T-cell (primary cell): ENCODE data around the gene ELAVL4. TPM values are rescaled to one million over a fixed set of nuclear protein-coding genes. Genes with fewer than 3 reads are reported as not detected.

Source experiments
- ATAC-seq, 4 experiments: fragments of 200-7000 bp in 3 of 4; fragments of 150-1000 bp in 1 of 4; cut with Tn5 transposase; replicated peaks in 1 of 4; 1 replicate in 3 of 4; 2 replicates in 1 of 4; pipeline ENCODE4 v1.10.0; 2021; ENCODE audit warnings: moderate library complexity in 3 of 4, mild to moderate bottlenecking in 2 of 4, moderate number of reproducible peaks in 1 of 4
- CTCF ChIA-PET, 2 donors: fragments of 300-600 bp; sonication (Branson Sonifier 250); formaldehyde crosslinking; loops; one replicate each; lab custom pipeline; 2022; ENCODE audit warnings: antibody characterized with exemption in 2 of 2; lab: Charles Lee
- POLR2A ChIA-PET, 2 donors: fragments of 300-600 bp; sonication (Branson Sonifier 250); formaldehyde crosslinking; loops; one replicate each; lab custom pipeline; 2022; ENCODE audit warnings: antibody characterized with exemption in 2 of 2; lab: Charles Lee
- DNase-seq, 35 experiments: peaks; one replicate each; pipeline versions ENCODE4 v3.0.0 to v3.0.0-alpha.2; 2013 to 2023
- H3K27ac ChIP-seq: one replicate; pipeline ENCODE4 v1.5.1; 2013; ENCODE audit warnings: low read length
- H3K27me3 ChIP-seq, 2 experiments: replicated peaks in 1 of 2; 1 replicate in 1 of 2; 2 replicates in 1 of 2; pipeline versions ENCODE4 v1.6.1 to v1.7.0; 2013; ENCODE audit warnings: low read length in 1 of 2, mixed read lengths in 1 of 2; ENCODE audit not compliant: control insufficient read depth in 2 of 2, insufficient read depth in 2 of 2; ENCODE audit errors: extremely low read depth in 1 of 2
- H3K36me3 ChIP-seq, 2 donors: 1 replicate in 1 of 2; 2 replicates in 1 of 2; pipeline versions ENCODE4 v1.6.1 to v1.7.0; 2013; ENCODE audit warnings: low read length in 1 of 2; ENCODE audit not compliant: control insufficient read depth in 2 of 2, insufficient read depth in 1 of 2; ENCODE audit errors: extremely low read depth in 1 of 2
- H3K4me1 ChIP-seq, 2 experiments: 1 replicate in 1 of 2; 2 replicates in 1 of 2; pipeline versions ENCODE4 v1.6.1 to v1.7.0; 2013; ENCODE audit warnings: low read length in 2 of 2, mixed read lengths in 1 of 2; ENCODE audit not compliant: insufficient read depth in 2 of 2, control insufficient read depth in 1 of 2; ENCODE audit errors: extremely low read depth in 1 of 2
- H3K4me3 ChIP-seq, 2 donors: 1 replicate in 1 of 2; 2 replicates in 1 of 2; pipeline versions ENCODE4 v1.5.1 to v1.7.0; 2013; ENCODE audit warnings: mild to moderate bottlenecking in 2 of 2, low read length in 1 of 2, moderate library complexity in 1 of 2; ENCODE audit not compliant: control insufficient read depth in 1 of 2; ENCODE audit errors: extremely low read depth in 1 of 2
- H3K9me3 ChIP-seq: 2 replicates; pipeline ENCODE4 v1.7.0; 2013
- H3K27ac Mint-ChIP-seq, 2 donors: one replicate each; pipeline ENCODE4 v1.8.0; 2020 to 2021; ENCODE audit warnings: mild to moderate bottlenecking in 2 of 2, mixed read lengths in 2 of 2
- H3K27me3 Mint-ChIP-seq, 2 donors: one replicate each; pipeline ENCODE4 v1.8.0; 2021 to 2022; ENCODE audit warnings: mixed read lengths in 2 of 2
- H3K36me3 Mint-ChIP-seq: one replicate; pipeline ENCODE4 v1.8.0; 2021; ENCODE audit warnings: mixed read lengths
- H3K4me1 Mint-ChIP-seq, 3 donors: one replicate each; pipeline ENCODE4 v1.8.0; 2020 to 2022; ENCODE audit warnings: mixed read lengths in 3 of 3, mild to moderate bottlenecking in 1 of 3
- H3K4me3 Mint-ChIP-seq, 3 donors: one replicate each; pipeline ENCODE4 v1.8.0; 2020 to 2022; ENCODE audit warnings: mild to moderate bottlenecking in 3 of 3, mixed read lengths in 3 of 3, moderate library complexity in 3 of 3
- H3K9me3 Mint-ChIP-seq, 3 donors: one replicate each; pipeline ENCODE4 v1.8.0; 2020 to 2022; ENCODE audit warnings: mixed read lengths in 3 of 3
- WGBS: methylation state at CpG from one replicate; pipeline ENCODE4 v1.1.5; 2013; ENCODE audit warnings: missing lambda C conversion rate; ENCODE audit not compliant: insufficient coverage; 5-methylcytosine and 5-hydroxymethylcytosine counted together
- total RNA-seq, 35 experiments: library from RNA in 6 of 35; stranded (reverse) in 6 of 35; fragments of 120-200 nt in 1 of 35; gene quantifications; one replicate each; pipeline versions ENCODE4 v1.2.1 to v1.2.4 and lab custom pipeline; 2013 to 2026

Gene ELAVL4
- total RNA-seq (not detected), total RNA-seq (lab: John Stamatoyannopoulos, UW) (0 to 0.25 (median 0) reads per million in 29 experiments)
- 0.17 TPM for total RNA-seq (2013)

- Histone ChIP-seq H3K4me1 (peaks cover 0 to 9% of the 10 kb centered on the region in 2 experiments), H3K9me3 (no peaks in the 10 kb centered on the region), H3K27ac (no peak within 1 kb of the TSS), H3K36me3 (no peaks in the 10 kb centered on the region), H3K27me3 (peaks cover 0 to 9% of the 10 kb centered on the region in 2 experiments), H3K4me3 (peak within 1 kb of the TSS in 1 of 2 donors; percentile 45)
- WGBS: 100% methylated on average over 3 of the region's 11 CpGs
- Mint-ChIP-seq H3K36me3 (no peaks in the 10 kb centered on the region), H3K4me3 (peak within 1 kb of the TSS; percentile 35 to 79 (median 47)), H3K27me3 (peaks cover 40 to 54% of the 10 kb centered on the region in 2 donors), H3K4me1 (peaks cover 20 to 23% (median 21%) of the 10 kb centered on the region in 3 donors), H3K27ac (no peak within 1 kb of the TSS), H3K9me3 (no peaks in the 10 kb centered on the region)
- ATAC-seq (no peak), DNase-seq (no peak)
- ChIA-PET CTCF (no interaction called here), POLR2A (no interaction called here)
Measured at GRCh38 chr1:50108497-50109059, at the start of gene ELAVL4. ELAVL4 (plus strand) TSS chr1:50108920; CDS start chr1:50109190, 270 bp downstream.

GRCh38 chr1:50060279-50060678, 48.4 kb upstream of the ELAVL4 start:
- CTCF ChIA-PET: no interaction called here
- 80% methylated on average over 1 of the region's 3 CpGs for WGBS
- no peaks in the 10 kb centered on the region for H3K36me3 ChIP-seq
- no peak overlapping the region for H3K4me3 Mint-ChIP-seq
- H3K4me3 ChIP-seq: no peak overlapping the region
- DNase-seq (no peak), ATAC-seq (no peak)
- no peaks in the 10 kb centered on the region for H3K9me3 ChIP-seq
- POLR2A ChIA-PET: interaction anchor here in 1 of 2 donors (0.6 kb wide), 1 partner anchor 19 kb away, joined by 4 read pairs; no protein-coding TSS in a partner anchor
- peaks cover 0 to 2% of the 10 kb centered on the region in 2 donors for H3K27me3 Mint-ChIP-seq
- no peak overlapping the region for H3K27ac ChIP-seq
- H3K36me3 Mint-ChIP-seq: no peaks in the 10 kb centered on the region
- H3K4me1 Mint-ChIP-seq: no peaks in the 10 kb centered on the region
- no peaks in the 10 kb centered on the region for H3K9me3 Mint-ChIP-seq
- no peak overlapping the region for H3K27ac Mint-ChIP-seq
- H3K27me3 ChIP-seq: no peaks in the 10 kb centered on the region
- H3K4me1 ChIP-seq: no peaks in the 10 kb centered on the region

- no peaks in the 10 kb centered on the region for H3K36me3 ChIP-seq
- no peak overlapping the region for H3K27ac Mint-ChIP-seq
- ChIA-PET POLR2A (no interaction called here), CTCF (no interaction called here)
- H3K4me1 ChIP-seq: no peaks in the 10 kb centered on the region
- peaks cover 0 to 6% of the 10 kb centered on the region in 2 donors for H3K27me3 Mint-ChIP-seq
- no peaks in the 10 kb centered on the region for H3K9me3 ChIP-seq
- no peak for ATAC-seq
- no peak overlapping the region for H3K27ac ChIP-seq
- WGBS: no CpG with 5 or more reads among the region's 1 CpG
- no peak overlapping the region for H3K4me3 ChIP-seq
- H3K9me3 Mint-ChIP-seq: no peaks in the 10 kb centered on the region
- no peaks in the 10 kb centered on the region for H3K4me1 Mint-ChIP-seq
- no peaks in the 10 kb centered on the region for H3K36me3 Mint-ChIP-seq
- peaks cover 0 to 3% of the 10 kb centered on the region in 2 experiments for H3K27me3 ChIP-seq
- DNase-seq: no peak
- no peak overlapping the region for H3K4me3 Mint-ChIP-seq
Measured at GRCh38 chr1:50066806-50067205, 41.9 kb upstream of the ELAVL4 start.

GRCh38 chr1:50074931-50075330, 33.8 kb upstream of the ELAVL4 start:
- H3K27me3 ChIP-seq: peaks cover 0 to 3% of the 10 kb centered on the region in 2 experiments
- H3K27me3 Mint-ChIP-seq: peaks cover 0 to 4% of the 10 kb centered on the region in 2 donors
- 100% methylated on average over 1 of the region's 2 CpGs for WGBS
- no peaks in the 10 kb centered on the region for H3K9me3 ChIP-seq
- H3K4me3 ChIP-seq: no peak overlapping the region
- H3K9me3 Mint-ChIP-seq: no peaks in the 10 kb centered on the region
- no peaks in the 10 kb centered on the region for H3K36me3 ChIP-seq
- H3K36me3 Mint-ChIP-seq: no peaks in the 10 kb centered on the region
- no peak overlapping the region for H3K27ac Mint-ChIP-seq
- no peak for DNase-seq
- no peak overlapping the region for H3K4me3 Mint-ChIP-seq
- ChIA-PET CTCF (no interaction called here), POLR2A (no interaction called here)
- ATAC-seq: no peak
- no peak overlapping the region for H3K27ac ChIP-seq
- H3K4me1 ChIP-seq: no peaks in the 10 kb centered on the region
- H3K4me1 Mint-ChIP-seq: no peaks in the 10 kb centered on the region

GRCh38 chr1:50077273-50077672, 31.4 kb upstream of the ELAVL4 start:
- POLR2A ChIA-PET: no interaction called here
- no CpG with 5 or more reads among the region's 1 CpG for WGBS
- Histone ChIP-seq H3K27me3 (no peaks in the 10 kb centered on the region), H3K4me3 (no peak overlapping the region), H3K4me1 (no peaks in the 10 kb centered on the region), H3K36me3 (no peaks in the 10 kb centered on the region), H3K27ac (no peak overlapping the region), H3K9me3 (no peaks in the 10 kb centered on the region)
- H3K4me3 Mint-ChIP-seq: no peak overlapping the region
- H3K27ac Mint-ChIP-seq: no peak overlapping the region
- no peak for DNase-seq
- CTCF ChIA-PET: no interaction called here
- ATAC-seq: no peak
- no peaks in the 10 kb centered on the region for H3K36me3 Mint-ChIP-seq
- H3K27me3 Mint-ChIP-seq: no peaks in the 10 kb centered on the region
- no peaks in the 10 kb centered on the region for H3K9me3 Mint-ChIP-seq
- no peaks in the 10 kb centered on the region for H3K4me1 Mint-ChIP-seq

- H3K4me1 ChIP-seq: no peaks in the 10 kb centered on the region
- no peaks in the 10 kb centered on the region for H3K36me3 Mint-ChIP-seq
- no peaks in the 10 kb centered on the region for H3K36me3 ChIP-seq
- no peaks in the 10 kb centered on the region for H3K27me3 ChIP-seq
- peak in 1 of 35 experiments; percentile 2 for DNase-seq
- no peaks in the 10 kb centered on the region for H3K9me3 ChIP-seq
- ATAC-seq: no peak
- no peak overlapping the region for H3K27ac ChIP-seq
- no CpG with 5 or more reads among the region's 3 CpGs for WGBS
- no peaks in the 10 kb centered on the region for H3K4me1 Mint-ChIP-seq
- H3K4me3 ChIP-seq: no peak overlapping the region
- H3K27me3 Mint-ChIP-seq: peaks cover 0 to 6% of the 10 kb centered on the region in 2 donors
- POLR2A ChIA-PET: no interaction called here
- no peaks in the 10 kb centered on the region for H3K9me3 Mint-ChIP-seq
- H3K4me3 Mint-ChIP-seq: no peak overlapping the region
- CTCF ChIA-PET: no interaction called here
- H3K27ac Mint-ChIP-seq: no peak overlapping the region
Measured at GRCh38 chr1:50080904-50081586, 27.7 kb upstream of the ELAVL4 start.
